H1 (cell line): ENCODE measurements around the gene TMEM39B. TPM values are rescaled to one million over a fixed set of nuclear protein-coding genes. Genes with fewer than 3 reads are reported as not detected.

ENCODE experiments used
- CBX8 ChIP-seq: fragments of 300-800, 300-1000 bp; sonication (generic); IDR thresholded peaks from 2 replicates; pipeline ENCODE4 v1.7.1; 2016; ENCODE audit warnings: low read depth, low read length, borderline replicate concordance
- CHD7 ChIP-seq: fragments of 300-600 bp; sonication (generic); IDR thresholded peaks from 2 replicates; pipeline ENCODE4 v1.7.1; 2012; ENCODE audit warnings: low read length, moderate library complexity, mild to moderate bottlenecking, inconsistent platforms; ENCODE audit not compliant: insufficient replicate concordance
- CTBP2 ChIP-seq: IDR thresholded peaks from 2 replicates; pipeline ENCODE4 v1.7.0; 2011; ENCODE audit warnings: borderline replicate concordance, mild to moderate bottlenecking, moderate library complexity, mixed read lengths, low read length; ENCODE audit not compliant: insufficient read depth, insufficient read length
- HDAC2 ChIP-seq, 2 experiments: fragments of 300-600 bp in 1 of 2; sonication (generic) in 1 of 2; IDR thresholded peaks; 2 replicates each; pipeline ENCODE4 v1.6.1; 2011 to 2012; ENCODE audit warnings: low read depth in 2 of 2, low read length in 2 of 2, mild to moderate bottlenecking in 2 of 2, moderate library complexity in 2 of 2, borderline replicate concordance in 1 of 2, inconsistent platforms in 1 of 2
- polyA plus RNA-seq, 7 experiments: library from polyadenylated mRNA; depleted of rRNA in 3 of 7; stranded (reverse) in 5 of 7; unstranded in 2 of 7; fragments of >200 nt in 5 of 7; fragments of 200-250 nt in 2 of 7; gene quantifications; 1 replicate in 5 of 7; 2 replicates in 1 of 7; 4 replicates in 1 of 7; pipeline versions ENCODE4 v1.2.1 to v1.2.3, GENCODE V29; 2011 to 2013; ENCODE audit warnings: missing spikeins in 2 of 7, mixed read lengths in 2 of 7
- total RNA-seq: library from RNA; stranded (reverse); fragmentation: NEBNext Ultra II Directional; extraction: Animal tissue kit (Norgen Biotek cat#: 25700); gene quantifications from 2 replicates; pipeline ENCODE4 v1.2.1, GENCODE V29; 2021

TMEM39B gene
- total and polyA plus RNA-seq, 2 of the 8 experiments (the other 6 are each of a cell fraction or from before 2014, with no cell fraction given): 25.3 to 32.7 TPM

- TF ChIP-seq CHD7: no peak
- no peak for TF ChIP-seq CTBP2
- no peak for TF ChIP-seq CBX8
- no peak for TF ChIP-seq HDAC2 (IDR thresholded peaks at IDR 0.05; ENCODE audit: borderline replicate concordance in 1 of 2, low read depth in 2 of 2, low read length in 2 of 2)
- TF ChIP-seq, all 59 proteins: peak for 0
Observed at GRCh38 chr1:32111789-32112188, 39.0 kb downstream of the TMEM39B start (continued).
